Stomach (tissue), 4 donors: ENCODE measurements around the gene PFDN5.

Experiments
- CTCF ChIP-seq, 7 experiments: fragments of 450-650 bp in 4 of 7; fragments of 200-600 bp in 3 of 7; sonication (generic) in 3 of 7; IDR thresholded peaks; one replicate each; pipeline ENCODE4 v1.5.1; 2016 to 2019; ENCODE audit warnings: antibody characterized with exemption in 7 of 7, control low read depth in 2 of 7, mild to moderate bottlenecking in 1 of 7
- EP300 ChIP-seq: sonication (generic); formaldehyde crosslinking; IDR thresholded peaks from one replicate; pipeline ENCODE4 v1.6.1; 2017; ENCODE audit warnings: antibody characterized with exemption
- POLR2A ChIP-seq, 4 donors: fragments of 450-650 bp; IDR thresholded peaks; one replicate each; pipeline ENCODE4 v1.6.1; 2016; ENCODE audit warnings: antibody characterized with exemption in 4 of 4, control low read depth in 2 of 4, mild to moderate bottlenecking in 1 of 4, moderate library complexity in 1 of 4
- POLR2AphosphoS5 ChIP-seq, 3 donors: sonication (generic); formaldehyde crosslinking; IDR thresholded peaks; one replicate each; pipeline ENCODE4 v1.6.1; 2016; ENCODE audit warnings: antibody characterized with exemption in 3 of 3

GRCh38 chr12:53258541-53259539 lies 36.5 kb upstream of the PFDN5 start:
- TF ChIP-seq CTCF (IDR thresholded peaks at IDR 0.05) = no peak
- TF ChIP-seq EP300 = no peak
- TF ChIP-seq POLR2A (IDR thresholded peaks at IDR 0.05) = no peak
- TF ChIP-seq POLR2AphosphoS5 (IDR thresholded peaks at IDR 0.05) = no peak
